CD4-positive, alpha-beta T cell treated with Interleukin-15 for 1 hour (primary cell): ENCODE data around the gene ILDR1.

ENCODE experiments used
- DNase-seq: peaks from one replicate; pipeline ENCODE4 v3.0.0-alpha.2; 2020

The ILDR1 gene

DNA sequence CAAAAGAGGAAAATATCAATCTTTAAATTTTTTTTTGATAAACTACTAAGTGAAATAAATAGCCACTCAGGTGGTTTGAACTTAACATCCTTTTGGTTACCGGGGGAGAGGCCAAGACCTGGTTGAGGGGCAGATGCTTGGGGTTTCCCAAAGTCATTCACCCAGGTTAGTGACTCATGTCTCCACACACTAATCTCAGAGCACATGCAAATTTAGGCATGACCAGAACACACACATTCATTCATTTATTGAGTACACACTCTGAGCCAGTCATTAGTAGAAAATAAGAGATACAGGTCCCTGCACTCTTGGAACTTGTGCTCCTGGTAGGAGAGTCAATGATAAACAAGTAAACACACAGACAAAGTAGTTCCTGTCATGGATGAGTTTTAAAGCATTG, 7.3 kb downstream of the ILDR1 start:
- DNase-seq: peak; percentile 24

DNA sequence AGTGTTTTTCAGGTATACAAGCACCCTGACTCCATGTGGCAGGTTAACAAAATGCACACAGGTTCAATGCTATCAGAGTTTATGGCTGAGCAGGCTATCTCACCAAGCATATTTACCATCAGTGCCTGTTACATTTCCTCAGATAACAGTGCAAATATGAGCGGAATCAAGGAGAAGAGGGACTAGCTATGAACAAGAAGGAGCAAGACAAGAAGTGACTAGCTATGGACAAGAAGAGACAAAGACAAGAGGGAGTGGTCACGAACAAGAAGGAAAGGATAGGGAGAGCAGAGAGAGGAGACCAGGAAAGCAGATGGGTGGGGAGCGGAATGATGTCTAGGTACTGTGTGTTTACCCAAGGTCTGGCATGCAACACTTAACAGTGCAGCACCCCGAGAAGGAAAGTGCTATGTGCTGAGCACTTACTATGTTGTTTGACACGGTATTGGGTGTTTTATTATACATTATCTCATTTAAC, 8.6 kb downstream of the ILDR1 start:
- no peak for DNase-seq

DNA sequence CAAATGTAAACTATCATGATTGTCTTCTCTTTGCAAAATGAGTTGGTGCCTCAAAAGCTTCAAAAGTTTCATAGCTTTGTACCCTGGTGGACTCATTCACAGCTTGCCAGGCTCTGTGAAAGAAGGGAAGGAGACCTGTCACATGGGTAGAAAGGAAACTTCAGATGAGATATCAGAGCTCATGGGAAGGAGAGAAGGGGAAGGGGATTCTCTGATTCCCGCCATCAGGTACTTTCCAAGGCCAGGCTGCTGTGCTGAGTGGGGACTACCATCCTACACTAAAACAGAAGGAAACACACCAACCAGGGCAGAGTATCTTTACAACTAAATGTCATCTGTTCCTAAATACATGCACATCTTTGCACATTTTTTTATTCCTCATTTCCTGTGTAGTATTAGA, 9.2 kb downstream of the ILDR1 start:
- no peak for DNase-seq

DNA sequence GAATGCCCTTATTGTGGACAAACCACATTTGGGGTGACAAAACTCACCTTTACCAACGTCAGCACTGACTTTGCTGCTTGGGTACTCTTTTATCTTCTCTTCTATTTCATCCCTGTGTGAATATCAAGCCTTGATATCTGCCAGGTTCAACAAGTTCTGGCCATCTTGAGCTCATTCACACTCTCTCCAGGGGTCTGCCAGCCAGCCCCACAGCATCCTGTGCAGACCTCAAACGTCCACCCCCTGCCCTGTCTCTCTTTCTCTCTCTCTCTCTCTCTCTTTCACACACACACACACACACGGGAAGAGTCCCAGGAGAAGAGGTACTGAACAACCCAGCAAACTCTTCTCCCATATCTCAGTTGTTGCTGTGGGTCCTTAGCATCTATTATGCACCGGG, 10.7 kb downstream of the ILDR1 start:
- DNase-seq: no peak

DNA sequence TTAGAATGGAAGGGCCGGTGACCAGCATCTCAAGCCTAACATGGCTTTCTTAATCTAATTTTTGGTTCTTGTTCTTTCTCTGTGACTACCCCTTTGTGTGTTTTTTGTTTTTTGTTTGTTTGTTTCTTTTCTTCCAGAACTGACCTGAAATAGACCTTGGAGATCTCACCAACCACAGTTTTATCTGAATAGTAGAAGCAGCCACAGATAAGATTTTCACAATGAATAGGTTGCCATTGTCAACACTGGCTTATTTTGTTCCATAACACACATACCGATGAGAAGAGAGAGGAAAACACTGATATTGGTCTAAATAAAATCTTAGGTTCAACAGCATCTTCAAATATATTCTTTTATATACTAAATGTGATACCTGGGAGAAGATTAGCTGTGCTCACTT, 11.5 kb downstream of the ILDR1 start:
- DNase-seq: no peak

DNA sequence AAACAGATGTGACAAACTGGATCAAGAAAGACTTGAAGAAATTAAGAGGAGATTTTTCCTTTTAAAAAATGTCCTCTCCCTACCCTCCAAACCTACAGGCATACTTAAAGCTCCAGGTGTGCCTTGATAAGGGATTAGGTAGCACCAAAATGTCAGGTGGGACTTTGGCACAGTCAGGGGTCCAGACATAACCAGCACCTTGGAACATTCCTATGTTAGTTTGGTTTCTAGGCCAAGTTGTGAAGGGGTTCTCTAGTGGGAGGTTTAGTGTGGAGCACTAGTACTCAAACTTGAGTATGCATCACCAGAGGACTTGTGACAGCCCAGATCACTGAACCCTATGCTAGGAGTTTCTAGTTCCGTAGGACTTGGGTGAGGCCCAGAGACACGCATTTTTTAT, 13.9 kb downstream of the ILDR1 start:
- no peak for DNase-seq

DNA sequence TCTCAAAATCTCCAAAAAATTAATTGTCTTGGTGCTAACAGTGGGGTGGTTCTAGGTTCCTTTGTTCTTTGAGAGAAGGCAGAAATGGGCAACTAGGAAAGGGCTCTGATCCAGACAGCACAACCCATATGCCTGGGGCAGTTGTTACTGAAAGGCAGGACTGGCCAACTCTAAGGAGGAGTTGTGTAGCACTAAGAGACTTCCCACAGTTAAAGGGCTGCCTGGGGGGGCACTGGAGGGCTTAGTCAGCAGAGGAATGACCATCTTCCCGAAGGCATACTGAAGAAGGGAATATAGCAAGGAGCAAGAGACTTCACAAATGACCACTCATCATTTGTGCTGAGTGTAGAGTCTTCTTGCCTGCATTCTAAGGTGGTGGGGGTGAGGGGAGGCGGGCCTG, 15.8 kb downstream of the ILDR1 start:
- no peak for DNase-seq

DNA sequence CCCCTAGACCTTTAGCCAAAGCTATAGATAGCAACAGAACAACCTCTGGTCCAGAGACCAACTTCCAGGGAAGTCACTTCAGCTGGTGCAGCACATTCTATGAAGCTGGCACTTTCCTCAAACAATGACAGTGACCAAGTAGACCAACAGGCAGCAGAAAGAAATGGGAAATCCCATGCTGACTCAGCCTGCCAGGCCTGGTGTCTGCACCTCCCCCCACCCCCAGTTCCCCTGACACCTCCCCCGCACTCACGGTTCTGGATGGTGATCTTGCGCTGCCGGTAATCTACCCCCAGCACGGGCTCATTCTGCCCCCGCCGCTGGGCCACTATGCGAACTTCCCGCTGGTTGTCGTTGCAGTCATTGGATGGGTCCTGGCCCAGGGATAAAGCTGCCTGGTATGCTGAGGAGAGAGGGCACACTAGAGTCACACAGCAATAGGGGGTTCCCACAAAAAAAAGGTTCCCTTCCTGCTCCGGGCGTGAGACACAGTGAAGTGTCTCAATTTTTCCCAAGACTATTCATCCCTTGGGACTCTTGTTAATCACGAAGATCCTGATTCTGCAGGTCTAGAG, 17.0 kb downstream of the ILDR1 start:
- DNase-seq: peak; percentile 48

DNA sequence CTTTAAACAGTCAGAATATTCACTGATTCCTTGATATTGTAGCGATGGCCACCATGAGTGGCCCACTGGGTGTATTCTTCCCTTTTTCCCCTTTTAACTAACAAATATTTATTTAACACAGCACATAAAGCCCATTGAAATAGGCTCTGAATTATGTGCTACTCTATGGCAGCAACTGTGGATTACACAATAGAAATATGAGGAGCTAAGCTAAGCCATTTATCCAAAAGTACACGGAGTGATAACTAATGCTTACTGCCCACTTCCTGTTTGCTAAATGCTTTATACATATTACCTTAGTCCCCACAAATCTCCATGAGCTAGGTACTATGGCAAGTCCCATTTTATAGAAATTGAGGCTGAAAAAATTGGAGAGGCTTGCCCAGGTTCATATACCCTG, 17.9 kb downstream of the ILDR1 start:
- DNase-seq: no peak

DNA sequence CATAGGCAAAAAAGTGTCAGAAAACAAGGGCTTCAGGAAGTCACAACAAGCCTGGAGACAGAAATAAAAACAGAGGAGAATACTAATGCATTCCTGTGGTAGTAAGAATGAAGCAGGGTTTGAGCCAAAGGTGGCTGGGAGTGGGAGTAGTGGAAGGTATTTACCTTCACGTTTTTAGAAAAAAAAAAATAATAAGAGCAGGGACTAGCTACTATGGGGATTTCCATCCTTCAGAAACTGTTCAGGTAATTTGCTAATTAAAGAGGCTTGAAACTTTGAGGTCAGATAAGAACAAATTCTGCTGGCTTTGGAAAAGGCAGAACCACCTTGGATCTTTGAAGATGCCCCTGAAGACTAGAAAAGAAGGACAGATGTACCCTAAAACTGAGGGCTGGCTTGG, 18.4 kb downstream of the ILDR1 start:
- DNase-seq: no peak

DNA sequence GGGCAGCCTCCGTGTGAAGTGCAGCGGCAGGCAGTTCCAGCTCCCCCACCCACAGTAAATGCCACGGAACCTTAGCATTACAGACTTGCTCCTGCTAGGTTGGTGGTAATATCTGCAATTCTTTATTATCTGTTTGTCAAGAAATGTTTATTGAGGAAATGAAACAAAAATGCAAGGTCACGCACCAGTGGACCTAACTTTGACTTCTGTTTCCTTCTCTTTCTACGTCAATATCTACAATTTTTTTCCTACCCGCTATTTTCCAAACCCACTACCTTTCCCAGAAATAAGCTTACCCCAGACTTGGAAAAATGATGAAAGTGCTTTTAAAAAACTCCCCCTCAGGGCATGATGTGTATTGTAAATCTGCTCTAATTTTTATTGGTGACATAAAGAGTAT, 18.9 kb downstream of the ILDR1 start:
- DNase-seq: peak; percentile 27

DNA sequence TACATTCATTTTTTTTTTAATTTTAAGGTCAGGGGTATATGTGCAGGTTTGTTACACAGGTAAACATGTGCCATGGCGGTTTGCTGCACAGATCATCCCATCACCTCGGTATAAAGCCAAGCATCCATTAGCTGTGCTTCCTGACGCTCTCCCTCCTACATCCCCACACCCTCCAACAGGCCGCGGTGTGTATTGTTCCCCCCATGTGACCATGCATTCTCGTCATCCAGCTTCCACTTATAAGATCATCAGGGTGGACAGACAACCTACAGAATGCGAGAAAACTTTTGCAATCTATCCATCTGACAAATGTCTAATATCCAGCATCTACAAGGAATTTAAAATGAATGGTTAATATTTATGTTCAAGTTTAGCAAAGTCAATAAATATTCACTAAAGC, 19.4 kb downstream of the ILDR1 start:
- DNase-seq: no peak

DNA sequence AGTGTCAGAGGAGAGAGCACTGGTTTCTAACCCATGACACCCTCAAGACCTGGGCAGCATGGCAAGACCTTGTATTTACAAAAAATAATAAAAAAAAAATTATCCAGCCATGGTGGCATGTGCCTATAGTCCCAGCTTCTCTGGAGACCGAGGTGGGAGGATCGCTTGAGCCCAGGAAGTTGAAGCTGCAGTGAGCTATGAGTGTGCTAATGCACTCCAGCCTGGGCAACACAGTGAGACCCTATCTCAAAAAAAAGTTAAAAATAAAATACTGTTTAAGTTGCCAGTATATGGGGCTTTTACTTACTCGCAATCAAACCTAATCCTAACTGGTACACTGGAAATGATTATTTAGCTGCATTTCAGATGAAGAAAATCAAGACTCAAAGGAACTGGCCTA, 20.2 kb downstream of the ILDR1 start:
- no peak for DNase-seq

DNA sequence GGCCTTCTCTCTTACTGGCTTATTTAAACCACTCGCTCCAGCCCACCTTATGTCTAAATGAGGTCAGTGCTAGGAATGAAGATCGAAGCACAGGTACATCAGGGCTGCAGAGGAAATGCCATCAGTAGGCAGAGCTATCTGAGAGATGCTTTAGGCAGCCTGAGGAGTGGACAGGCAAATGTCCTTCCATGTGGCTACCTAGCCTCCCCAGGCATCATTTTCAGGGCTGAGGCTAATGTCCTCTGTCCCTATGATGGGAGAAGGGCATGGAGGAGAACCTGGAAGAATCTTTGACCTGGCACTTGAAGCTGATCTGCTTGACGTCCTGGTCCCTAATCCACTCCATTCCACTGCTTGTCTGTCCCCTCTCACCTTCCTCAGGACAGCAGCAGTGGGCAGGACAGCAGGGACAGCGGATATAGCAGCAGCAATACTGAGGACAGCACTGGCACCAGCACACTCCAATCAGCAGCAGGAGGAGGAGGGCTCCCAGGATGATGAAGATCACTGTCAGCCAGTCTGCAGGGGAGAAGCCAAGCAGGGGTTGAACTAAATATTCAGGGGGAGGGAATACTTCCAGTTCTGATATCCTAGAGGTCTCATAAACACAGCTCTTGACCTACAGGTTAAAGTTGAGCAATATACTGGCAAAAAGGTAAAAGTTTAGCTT, 21.0 kb downstream of the ILDR1 start:
- no peak for DNase-seq

DNA sequence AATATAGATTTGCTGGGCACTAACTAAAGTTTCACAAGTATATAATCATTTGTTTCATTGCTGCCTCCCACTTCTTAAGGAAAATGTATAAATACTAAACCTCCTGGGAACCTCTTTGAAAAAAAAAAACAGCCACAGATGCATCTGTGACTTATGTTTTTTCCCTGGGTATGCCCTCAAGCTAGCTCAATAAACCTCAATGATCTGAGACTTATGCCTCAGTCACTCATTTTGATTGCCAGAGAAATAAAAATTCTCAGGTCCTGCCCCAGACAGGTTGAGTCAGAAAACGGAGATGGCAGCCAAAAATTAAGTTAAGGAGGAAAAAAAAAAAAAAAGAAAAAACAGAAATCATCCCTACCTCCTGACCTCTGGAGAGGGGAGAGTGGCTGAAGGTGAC, 22.1 kb downstream of the ILDR1 start:
- no peak for DNase-seq

DNA sequence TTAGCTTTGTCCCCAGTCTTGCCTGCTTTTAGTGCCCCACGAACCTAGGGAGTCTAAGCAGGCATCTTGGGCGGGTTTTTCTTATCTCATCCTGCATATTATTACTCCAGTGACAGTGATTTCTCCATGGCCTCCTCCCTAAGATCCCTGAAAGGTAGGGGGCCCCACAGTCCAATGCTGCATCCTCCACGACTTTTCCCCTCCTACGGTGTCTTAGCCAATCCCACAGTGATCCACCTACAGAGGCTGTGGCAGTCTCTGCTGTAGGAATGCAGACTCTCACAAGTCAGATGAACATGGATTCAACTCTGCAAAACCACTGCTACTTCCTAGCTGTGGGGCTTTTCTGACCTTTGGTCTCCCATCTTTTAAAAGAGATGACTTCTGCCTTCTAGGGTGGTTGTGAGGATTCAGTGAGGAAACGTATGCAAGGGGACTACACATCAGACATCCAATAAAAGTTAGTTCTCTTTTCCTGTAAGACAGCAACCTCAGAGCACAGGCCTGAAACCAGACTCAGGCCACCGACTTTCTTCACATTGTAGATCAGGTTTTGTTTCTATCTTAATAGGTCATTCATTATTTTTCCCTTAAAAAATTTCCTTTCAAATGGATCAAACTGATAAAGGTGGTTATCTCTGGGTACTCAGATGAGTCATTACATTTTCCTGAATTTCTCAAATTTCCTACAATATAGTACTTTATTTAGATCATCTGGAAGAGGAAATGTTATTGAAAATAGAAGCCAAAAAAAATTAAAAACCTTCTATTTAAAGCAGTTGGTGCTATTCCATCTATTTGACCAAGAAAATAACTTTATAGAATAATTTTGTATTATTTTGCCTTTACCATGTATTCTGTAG, 23.2 kb downstream of the ILDR1 start:
- no peak for DNase-seq

DNA sequence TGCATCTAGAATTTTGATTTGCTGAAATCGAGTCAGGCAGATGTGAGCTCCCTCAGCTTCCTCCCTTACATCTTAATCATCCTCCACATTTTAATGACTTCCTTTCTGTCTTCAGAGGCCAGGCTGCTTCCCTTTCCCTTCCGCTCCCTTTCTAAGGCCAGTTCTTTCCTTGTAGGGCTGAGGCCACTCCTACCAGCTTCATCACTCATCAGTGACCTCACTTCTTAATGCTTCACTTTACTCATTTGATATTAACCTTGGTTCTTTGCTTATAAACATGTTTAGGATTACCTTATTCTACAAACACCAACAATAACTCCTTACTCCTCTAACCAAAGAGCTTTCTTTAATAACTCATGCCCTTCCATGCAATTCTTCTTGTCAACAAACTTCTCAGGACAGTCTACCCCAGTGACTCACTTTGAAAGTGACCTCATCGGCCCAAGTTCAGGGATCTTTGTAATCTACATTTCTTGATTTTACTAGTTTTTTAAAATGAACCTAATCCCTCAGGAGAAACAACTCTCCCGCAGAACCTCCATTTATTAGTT, 23.9 kb downstream of the ILDR1 start:
- DNase-seq: peak; percentile 33

DNA sequence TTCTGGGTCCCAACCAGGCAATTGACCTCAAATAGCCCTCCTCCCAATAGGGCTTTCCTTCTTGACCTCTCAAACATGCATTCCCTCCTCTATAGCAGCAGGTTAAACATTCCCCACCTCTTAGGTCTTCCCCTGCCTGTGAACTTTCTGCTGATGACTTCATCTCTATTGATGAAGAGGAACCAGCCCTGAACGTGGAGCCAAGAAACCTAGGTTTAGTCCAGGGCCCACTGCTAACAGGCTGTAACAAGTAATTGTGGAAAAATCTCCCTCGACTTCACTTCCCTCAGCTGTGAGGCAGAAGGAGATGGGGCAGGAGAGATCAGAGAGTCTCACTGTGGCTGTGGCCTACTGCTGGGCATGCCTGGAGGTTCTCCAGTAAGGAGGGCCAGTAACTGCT, 24.7 kb downstream of the ILDR1 start:
- DNase-seq: no peak

DNA sequence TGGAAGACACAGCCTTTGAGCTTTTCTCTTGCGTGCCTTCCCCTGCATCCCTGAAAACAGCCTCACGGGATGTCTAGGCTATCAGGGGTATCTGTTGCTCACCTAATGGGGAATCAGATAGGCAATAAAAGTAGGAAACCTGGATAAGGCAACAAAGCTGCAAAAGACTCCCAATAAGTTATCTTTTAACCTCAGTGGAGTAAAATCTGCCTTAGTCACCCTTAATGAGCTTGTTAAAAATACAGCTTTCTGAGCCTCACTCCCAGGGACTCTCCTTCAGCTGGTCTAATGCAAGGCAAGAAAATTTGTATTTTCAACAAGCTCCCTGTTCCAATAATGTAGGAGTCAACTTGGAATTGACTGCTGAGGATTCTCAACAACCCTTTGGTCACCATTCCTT, 25.6 kb downstream of the ILDR1 start:
- no peak for DNase-seq

DNA sequence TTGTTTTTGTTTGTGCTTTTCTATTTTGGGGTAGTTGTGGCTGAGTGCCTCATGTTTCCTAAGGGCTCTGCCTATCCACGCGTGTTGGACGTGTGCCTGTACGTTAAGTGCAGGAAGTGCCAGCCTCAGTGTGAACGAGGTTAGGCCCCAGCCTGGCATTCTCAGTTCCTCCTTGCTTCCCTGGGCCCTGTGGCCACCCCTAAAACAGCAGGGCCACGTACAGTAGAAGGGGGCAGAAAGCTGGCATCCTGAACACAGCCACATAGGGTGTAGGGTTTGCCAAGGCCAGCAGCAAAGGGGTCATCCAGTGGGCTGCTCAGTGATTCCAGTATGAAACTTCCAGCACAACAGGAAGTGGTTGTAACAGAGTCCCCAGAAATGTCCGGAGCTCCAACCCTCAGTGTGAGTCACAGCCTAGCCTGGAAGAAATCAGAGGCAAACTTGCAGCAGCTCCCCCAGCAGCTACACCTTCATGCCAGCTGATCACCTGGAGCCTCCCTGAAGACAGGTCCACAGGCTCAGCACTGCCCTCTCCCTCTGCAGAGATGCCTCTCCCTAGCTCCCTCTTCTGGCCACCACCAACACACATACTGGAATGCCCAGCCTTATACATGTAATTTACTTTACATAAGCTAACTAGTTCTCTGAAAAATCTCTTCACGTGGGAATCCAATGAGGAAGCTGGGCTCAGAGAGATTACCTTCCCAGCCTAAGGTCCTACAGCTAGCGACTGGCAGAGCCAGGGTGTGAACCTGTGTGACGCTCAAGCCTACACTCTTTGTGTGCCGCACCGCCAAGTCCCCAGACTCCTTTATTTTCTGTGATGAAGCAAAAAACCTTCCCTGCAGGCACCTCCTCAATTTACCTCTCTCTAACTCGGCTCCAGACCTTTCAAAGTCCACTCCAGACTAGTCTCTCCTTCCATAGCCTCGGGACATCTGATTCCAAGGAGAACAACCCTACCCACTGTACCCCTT, 26.6 kb downstream of the ILDR1 start:
- DNase-seq: peak; percentile 68

DNA sequence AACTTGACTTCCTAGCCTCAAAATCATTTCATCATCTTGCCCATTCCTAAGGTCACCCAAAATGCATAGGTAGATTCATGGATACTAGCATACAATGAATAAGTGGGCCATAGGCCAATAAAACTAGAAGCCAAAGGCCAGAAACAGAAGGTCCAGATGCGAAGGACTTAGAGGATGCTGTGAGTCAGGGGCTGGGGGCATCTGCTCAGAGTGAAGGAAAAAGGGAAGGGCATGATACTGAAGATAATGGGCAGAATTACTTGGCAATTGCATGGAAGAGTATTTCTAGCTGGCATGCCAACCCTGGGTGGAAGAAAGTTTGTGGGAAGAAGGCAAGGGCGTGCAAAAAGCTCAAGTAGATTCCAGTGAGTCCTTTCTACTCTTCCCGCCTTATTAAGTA, 27.5 kb downstream of the ILDR1 start:
- DNase-seq: no peak
